ENCODE results near the gene CEL. TPM values are rescaled to one million over a fixed set of nuclear protein-coding genes. Genes with fewer than 3 reads are reported as not detected.
"Not testable (repeated sequence)": the region's sequence is repeated elsewhere in the genome, so short reads cannot be mapped to it uniquely, and the experiment has no call there.

Gene CEL
- polyA plus RNA-seq, 12 donors, result 0.97 to 20.3 (median 1.7) TPM; not detected in 1

- no peak for DNase-seq
Measured at GRCh38 chr9:133046900-133047295, 14.9 kb upstream of the CEL start.

DNA sequence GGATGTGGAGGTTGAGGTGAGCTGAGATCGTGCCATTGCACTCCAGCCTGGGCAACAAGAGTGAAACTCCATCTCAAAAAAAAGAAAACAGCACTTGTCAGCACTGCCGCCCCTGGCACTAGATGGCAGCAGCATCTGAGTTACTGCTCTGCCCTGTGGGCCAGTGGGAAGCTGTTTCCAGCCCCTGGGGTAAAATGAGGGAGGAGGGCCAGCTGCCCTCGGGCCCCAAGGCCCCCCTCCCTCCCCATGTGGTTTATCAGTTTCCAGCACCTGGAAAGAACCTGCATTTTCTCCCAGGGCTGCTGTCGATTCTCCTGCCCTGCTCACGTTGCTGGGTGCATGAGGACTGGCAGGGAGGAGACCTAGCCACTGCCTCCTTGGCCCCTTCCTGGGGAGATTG lies 13.2 kb upstream of the CEL start:
- DNase-seq, result no peak

DNA sequence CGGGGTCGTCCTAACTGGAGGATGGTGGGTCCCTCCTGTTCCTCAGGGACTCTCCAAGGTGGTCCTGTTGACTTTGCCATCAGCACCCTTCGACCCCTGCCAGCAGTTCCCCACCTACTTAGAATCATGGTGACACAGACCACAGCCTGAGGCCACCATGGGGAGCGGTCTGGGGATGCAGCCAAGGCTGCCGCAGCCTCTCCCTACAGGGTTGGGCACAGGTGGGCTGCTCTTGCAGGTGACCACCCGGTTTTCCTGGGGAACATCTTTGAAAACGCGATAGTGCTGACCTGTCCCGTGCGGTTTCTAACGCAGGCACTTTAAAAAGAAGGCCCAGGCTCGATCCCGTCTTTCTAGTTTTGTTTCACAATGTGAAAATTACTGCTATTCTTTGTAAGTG lies 12.7 kb upstream of the CEL start:
- DNase-seq, result no peak

GRCh38 chr9:133050142-133050541 lies 11.6 kb upstream of the CEL start:
- DNase-seq, result peak; percentile 33

GRCh38 chr9:133050781-133051180 lies 11.0 kb upstream of the CEL start:
- DNase-seq, result no peak

DNA sequence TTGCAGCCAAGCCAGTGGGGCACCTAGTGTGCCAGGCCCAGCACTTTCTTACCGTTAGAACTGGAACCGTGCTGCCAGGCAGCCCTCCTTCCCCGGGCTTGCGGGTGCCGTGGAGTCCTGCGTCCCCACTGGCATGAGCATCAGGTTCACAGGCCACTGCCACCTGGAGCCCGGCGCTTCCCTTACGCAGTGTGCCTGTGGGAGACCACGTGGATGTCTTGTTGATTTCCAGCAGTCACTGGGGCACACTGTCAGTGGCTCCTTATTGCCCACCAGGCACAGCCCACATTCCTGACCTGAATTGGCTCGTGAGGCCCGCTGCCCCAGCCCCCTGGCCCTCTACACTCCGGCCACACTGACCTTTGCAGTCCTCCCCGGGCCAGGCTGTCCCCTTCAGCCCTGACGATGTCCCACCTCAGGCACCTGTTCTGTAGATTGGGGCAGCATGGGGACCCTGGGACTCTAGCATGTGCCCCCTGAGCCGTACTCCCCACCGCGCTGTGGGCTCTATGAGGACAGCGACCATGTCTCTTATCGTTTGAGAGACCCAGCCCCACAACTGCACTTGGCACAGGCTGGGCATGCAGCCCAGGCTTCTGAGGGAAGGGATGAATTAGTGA lies 10.4 kb upstream of the CEL start:
- no peak for DNase-seq

GRCh38 chr9:133051966-133052539 lies 9.7 kb upstream of the CEL start:
- no peak for DNase-seq

DNA sequence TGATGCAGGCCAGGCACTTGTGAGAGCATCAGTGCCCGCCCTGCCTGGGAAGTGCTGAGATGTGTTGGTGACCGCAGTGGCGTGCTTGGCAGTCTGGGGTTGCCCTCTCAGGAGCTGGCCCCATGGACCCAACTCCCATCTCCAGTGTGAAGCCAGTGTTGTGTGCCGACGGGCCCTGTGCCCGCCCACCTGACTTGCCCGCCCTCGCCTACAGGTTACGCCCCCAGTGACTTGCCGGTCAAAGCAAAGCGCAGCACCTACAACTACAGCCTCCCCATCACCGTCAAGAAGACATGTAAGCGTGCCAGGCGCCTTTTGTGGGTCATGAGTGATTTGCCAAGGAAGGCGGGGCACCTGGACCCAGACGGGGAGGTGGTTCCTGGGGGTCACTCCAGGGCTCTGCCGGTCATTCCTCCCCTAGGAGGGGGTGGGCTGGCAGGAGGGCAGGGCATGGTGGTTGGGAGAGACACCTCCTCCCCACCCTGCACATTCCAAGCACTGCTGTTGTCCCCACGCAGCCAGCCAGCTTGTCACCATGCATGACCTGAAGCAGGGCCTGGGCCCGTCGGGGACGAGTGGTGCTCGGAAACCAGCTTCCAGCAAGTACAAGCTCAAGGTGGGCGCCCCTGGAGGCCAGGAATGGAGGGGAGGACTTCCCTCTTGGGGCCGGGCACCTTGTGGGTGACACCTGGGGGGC lies 7.4 kb upstream of the CEL start:
- no peak for DNase-seq

GRCh38 chr9:133054966-133055365 lies 6.8 kb upstream of the CEL start:
- DNase-seq, result peak; percentile 50

GRCh38 chr9:133055788-133056420 lies 5.9 kb upstream of the CEL start:
- no peak for DNase-seq

GRCh38 chr9:133056533-133056932 lies 5.2 kb upstream of the CEL start:
- no peak for DNase-seq

GRCh38 chr9:133057006-133057405 lies 4.8 kb upstream of the CEL start:
- DNase-seq, result peak; percentile 18

- DNase-seq, result no peak
Measured at GRCh38 chr9:133057553-133057952, 4.2 kb upstream of the CEL start.

DNA sequence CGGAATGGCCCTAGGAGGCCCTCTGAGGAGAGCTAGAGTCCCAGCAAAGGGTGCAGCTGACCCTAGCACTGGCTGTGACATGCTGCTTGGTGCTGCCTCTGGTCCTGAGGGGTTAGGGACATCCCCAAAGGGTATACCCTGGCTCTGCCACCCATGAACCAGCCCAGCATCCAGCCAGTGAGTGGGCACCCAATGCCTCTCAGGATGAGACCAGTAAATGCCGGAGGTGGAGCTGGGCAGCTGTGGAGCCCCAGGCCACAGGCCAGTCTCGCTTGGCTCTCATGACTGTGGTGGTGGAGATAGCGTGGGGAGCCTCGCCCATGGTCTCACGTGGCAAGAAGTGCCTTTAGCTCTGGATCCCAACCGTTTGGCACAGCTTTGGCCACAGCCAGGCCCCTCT lies 3.7 kb upstream of the CEL start:
- DNase-seq, result no peak

DNA sequence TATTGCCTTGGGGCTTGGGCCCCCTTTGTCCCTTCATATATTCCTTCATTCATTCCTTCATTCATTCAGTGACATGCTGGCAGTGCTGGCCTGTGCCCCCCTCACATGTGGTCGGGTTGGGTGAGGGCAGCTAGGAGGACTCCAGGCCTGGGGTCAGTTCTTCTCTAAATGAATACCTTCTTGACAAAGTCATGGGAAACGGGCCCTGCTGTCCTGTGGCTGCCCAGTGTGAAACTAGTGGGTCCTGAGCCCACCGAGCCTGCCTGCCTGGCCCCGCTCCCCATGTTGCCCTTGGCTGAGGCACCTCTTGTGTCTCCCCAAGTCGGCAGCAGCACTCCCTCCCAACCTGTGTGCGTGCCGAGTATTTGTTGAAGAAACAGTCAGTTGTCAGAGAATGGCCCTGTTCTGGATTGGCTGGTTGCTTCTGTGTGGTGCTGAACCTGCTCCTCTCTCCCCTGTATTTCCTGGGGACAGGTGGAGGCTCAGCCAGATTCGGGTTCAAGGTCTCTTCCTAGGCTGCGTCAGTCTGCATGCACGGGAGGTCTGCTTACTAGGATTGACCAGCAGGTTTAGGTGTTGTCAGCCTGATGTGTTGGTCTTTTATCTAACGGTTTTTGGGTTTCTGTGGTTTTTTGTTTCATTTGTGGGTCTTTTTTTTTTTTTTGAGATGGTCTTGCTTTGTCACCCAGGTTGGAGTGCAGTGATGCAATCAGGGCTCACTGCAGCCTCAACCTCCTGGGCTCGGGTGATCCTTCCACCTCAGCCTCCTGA lies 3.0 kb upstream of the CEL start:
- DNase-seq, result no peak

- no peak for DNase-seq
Measured at GRCh38 chr9:133059623-133060022, 2.2 kb upstream of the CEL start.

DNA sequence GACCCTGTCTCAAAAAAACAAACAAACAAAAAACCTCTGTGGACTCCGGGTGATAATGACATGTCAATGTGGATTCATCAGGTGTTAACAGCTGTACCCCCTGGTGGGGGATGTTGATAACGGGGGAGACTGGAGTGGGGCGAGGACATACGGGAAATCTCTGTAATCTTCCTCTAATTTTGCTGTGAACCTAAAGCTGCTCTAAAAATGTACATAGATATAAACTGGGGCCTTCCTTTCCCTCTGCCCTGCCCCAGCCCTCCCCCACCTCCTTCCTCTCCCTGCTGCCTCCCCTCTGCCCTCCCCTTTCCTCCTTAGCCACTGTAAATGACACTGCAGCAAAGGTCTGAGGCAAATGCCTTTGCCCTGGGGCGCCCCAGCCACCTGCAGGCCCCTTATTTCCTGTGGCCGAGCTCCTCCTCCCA lies 1.4 kb upstream of the CEL start:
- DNase-seq, result no peak

DNA sequence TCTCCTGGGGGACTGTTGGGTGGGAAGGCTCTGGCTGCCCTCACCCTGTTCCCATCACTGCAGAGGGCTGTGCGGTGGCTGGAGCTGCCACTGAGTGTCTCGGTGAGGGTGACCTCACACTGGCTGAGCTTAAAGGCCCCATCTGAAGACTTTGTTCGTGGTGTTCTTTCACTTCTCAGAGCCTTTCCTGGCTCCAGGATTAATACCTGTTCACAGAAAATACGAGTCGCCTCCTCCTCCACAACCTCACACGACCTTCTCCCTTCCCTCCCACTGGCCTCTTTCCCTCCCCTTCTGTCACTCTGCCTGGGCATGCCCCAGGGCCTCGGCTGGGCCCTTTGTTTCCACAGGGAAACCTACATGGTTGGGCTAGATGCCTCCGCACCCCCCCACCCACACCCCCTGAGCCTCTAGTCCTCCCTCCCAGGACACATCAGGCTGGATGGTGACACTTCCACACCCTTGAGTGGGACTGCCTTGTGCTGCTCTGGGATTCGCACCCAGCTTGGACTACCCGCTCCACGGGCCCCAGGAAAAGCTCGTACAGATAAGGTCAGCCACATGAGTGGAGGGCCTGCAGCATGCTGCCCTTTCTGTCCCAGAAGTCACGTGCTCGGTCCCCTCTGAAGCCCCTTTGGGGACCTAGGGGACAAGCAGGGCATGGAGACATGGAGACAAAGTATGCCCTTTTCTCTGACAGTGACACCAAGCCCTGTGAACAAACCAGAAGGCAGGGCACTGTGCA lies 590 bp upstream of the CEL start:
- not testable (repeated sequence) for DNase-seq

DNA sequence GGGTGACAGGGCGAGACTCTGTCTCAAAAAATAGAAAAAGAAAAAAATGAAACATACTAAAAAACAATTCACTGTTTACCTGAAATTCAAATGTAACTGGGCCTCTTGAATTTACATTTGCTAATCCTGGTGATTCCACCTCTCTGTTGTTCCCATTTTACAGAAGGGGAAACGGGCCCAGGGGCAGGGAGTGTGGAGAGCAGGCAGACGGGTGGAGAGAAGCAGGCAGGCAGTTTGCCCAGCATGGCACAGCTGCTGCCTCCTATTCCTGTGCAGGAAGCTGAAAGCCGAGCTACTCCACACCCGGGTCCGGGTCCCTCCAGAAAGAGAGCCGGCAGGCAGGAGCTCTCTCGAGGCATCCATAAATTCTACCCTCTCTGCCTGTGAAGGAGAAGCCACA lies 788 bp downstream of the CEL start:
- not testable (repeated sequence) for DNase-seq

GRCh38 chr9:133063159-133063499 lies 1.3 kb downstream of the CEL start:
- no peak for DNase-seq

GRCh38 chr9:133063500-133064231 lies 1.9 kb downstream of the CEL start:
- DNase-seq, result no peak
